Smooth muscle cell (in vitro differentiated cells): ENCODE data around the gene LRRC74A. TPM values are rescaled to one million over a fixed set of nuclear protein-coding genes. Genes with fewer than 3 reads are reported as not detected.
"Not testable (repeated sequence)": the region's sequence is repeated elsewhere in the genome, so short reads cannot be mapped to it uniquely, and the experiment has no call there.

Experiments
- DNase-seq: peaks from one replicate; lab custom pipeline; 2025; ENCODE audit not compliant: unreplicated experiment; lab: John Stamatoyannopoulos, UW
- H2AFZ ChIP-seq: fragments of 200-600 bp; sonication (generic); 2 replicates; pipeline ENCODE4 v1.6.0; 2016; ENCODE audit warnings: antibody characterized with exemption, low read depth, mild to moderate bottlenecking
- H3F3A ChIP-seq: fragments of 200-600 bp; sonication (generic); 2 replicates; pipeline ENCODE4 v1.6.0; 2017; ENCODE audit warnings: antibody characterized with exemption, low read depth
- H3K27ac ChIP-seq: fragments of 200-600 bp; sonication (generic); 2 replicates; pipeline ENCODE4 v1.5.1; 2016; ENCODE audit warnings: low read depth, mild to moderate bottlenecking
- H3K27me3 ChIP-seq: fragments of 200-600 bp; sonication (generic); 2 replicates; pipeline ENCODE4 v1.6.1; 2016; ENCODE audit warnings: low read depth, mild to moderate bottlenecking
- H3K36me3 ChIP-seq: fragments of 200-600 bp; sonication (generic); 2 replicates; pipeline ENCODE4 v1.5.1; 2016; ENCODE audit warnings: low read depth
- H3K4me1 ChIP-seq: fragments of 200-600 bp; sonication (generic); 2 replicates; pipeline ENCODE4 v1.5.1; 2016; ENCODE audit warnings: low read depth
- H3K4me2 ChIP-seq: fragments of 200-600 bp; sonication (generic); 2 replicates; pipeline ENCODE4 v1.6.0; 2016; ENCODE audit warnings: mild to moderate bottlenecking
- H3K4me3 ChIP-seq: fragments of 200-600 bp; sonication (generic); 2 replicates; pipeline ENCODE4 v1.5.1; 2016; ENCODE audit warnings: mild to moderate bottlenecking
- H3K79me2 ChIP-seq: fragments of 200-600 bp; sonication (generic); 2 replicates; pipeline ENCODE4 v1.6.0; 2016; ENCODE audit warnings: low read depth, mild to moderate bottlenecking
- H3K9ac ChIP-seq: fragments of 200-600 bp; sonication (generic); 2 replicates; pipeline ENCODE4 v1.6.0; 2016; ENCODE audit warnings: low read depth
- H3K9me3 ChIP-seq: fragments of 200-600 bp; sonication (generic); replicated peaks from 2 replicates; pipeline ENCODE4 v1.5.1; 2016; ENCODE audit warnings: low read depth
- H4K20me1 ChIP-seq: fragments of 200-600 bp; sonication (generic); 2 replicates; pipeline ENCODE4 v1.6.0; 2016; ENCODE audit warnings: low read depth
- CTCF ChIP-seq: fragments of 200-600 bp; sonication (generic); IDR thresholded peaks from 2 replicates; pipeline ENCODE4 v1.5.1; 2017; ENCODE audit warnings: borderline replicate concordance, mild to moderate bottlenecking, antibody characterized with exemption; ENCODE audit not compliant: insufficient read depth, poor library complexity, severe bottlenecking
- WGBS: methylation state at CpG from one replicate; pipeline ENCODE4 v1.1.7; 2016; ENCODE audit warnings: low lambda C conversion rate; 5-methylcytosine and 5-hydroxymethylcytosine counted together
- polyA plus RNA-seq: library from polyadenylated mRNA; unstranded; fragments of >200 nt; fragmentation: Nextera tagmentation; extraction: Ambion mirVana; gene quantifications from 2 replicates; pipeline ENCODE4 v1.2.1, GENCODE V29; 2016
- total RNA-seq: library from RNA; depleted of rRNA; stranded (reverse); fragments of >200 nt; gene quantifications from 2 replicates; pipeline ENCODE4 v1.2.3, GENCODE V29; 2014

LRRC74A gene
- total and polyA plus RNA-seq, 2 experiments from 2014 or later: not detected

GRCh38 chr14:76909266-76909665 is 83.1 kb downstream of the LRRC74A start:
- Histone ChIP-seq H3K4me2 (no peak overlapping the region), H3K4me3 (no peak overlapping the region), H3K9me3 (no peaks in the 10 kb centered on the region), H4K20me1 (no peaks in the 10 kb centered on the region), H3K79me2 (no peaks in the 10 kb centered on the region), H3K27ac (no peak overlapping the region), H3K27me3 (no peaks in the 10 kb centered on the region), H3K4me1 (no peaks in the 10 kb centered on the region), H3K9ac (no peak overlapping the region), H3K36me3 (no peaks in the 10 kb centered on the region), H2AFZ (no peak overlapping the region), H3F3A (peaks cover 12% of the 10 kb centered on the region)
- TF ChIP-seq CTCF: no peak
- 91% methylated on average over 2 of the region's 2 CpGs for WGBS
- no peak for DNase-seq

- Histone ChIP-seq H3K4me1 (no peaks in the 10 kb centered on the region), H3K4me3 (no peak overlapping the region), H3K27ac (no peak overlapping the region), H3K36me3 (no peaks in the 10 kb centered on the region), H3K9me3 (no peaks in the 10 kb centered on the region), H3K4me2 (no peak overlapping the region), H4K20me1 (no peaks in the 10 kb centered on the region), H2AFZ (no peak overlapping the region), H3F3A (peaks cover 4% of the 10 kb centered on the region), H3K27me3 (no peaks in the 10 kb centered on the region), H3K9ac (no peak overlapping the region), H3K79me2 (no peaks in the 10 kb centered on the region)
- 94% methylated on average over 4 of the region's 4 CpGs for WGBS
- no peak for TF ChIP-seq CTCF
- DNase-seq: no peak
Measured at GRCh38 chr14:76910371-76910890, 84.2 kb downstream of the LRRC74A start.

GRCh38 chr14:76911473-76911872 is 85.3 kb downstream of the LRRC74A start:
- no peaks in the 10 kb centered on the region for H3K79me2 ChIP-seq
- H3K27me3 ChIP-seq: no peaks in the 10 kb centered on the region
- H3F3A ChIP-seq: peaks cover 1% of the 10 kb centered on the region
- H4K20me1 ChIP-seq: no peaks in the 10 kb centered on the region
- no peaks in the 10 kb centered on the region for H3K9me3 ChIP-seq
- H3K4me3 ChIP-seq: no peak overlapping the region
- H3K27ac ChIP-seq: no peak overlapping the region
- no peaks in the 10 kb centered on the region for H3K4me1 ChIP-seq
- no peak overlapping the region for H3K9ac ChIP-seq
- H2AFZ ChIP-seq: no peak overlapping the region
- 93% methylated on average over 1 of the region's 1 CpG for WGBS
- TF ChIP-seq CTCF: no peak
- no peaks in the 10 kb centered on the region for H3K36me3 ChIP-seq
- no peak for DNase-seq
- H3K4me2 ChIP-seq: no peak overlapping the region

GRCh38 chr14:76914533-76915081 is 88.4 kb downstream of the LRRC74A start:
- not testable (repeated sequence) for H3K36me3 ChIP-seq, H3K4me3 ChIP-seq, H3K27me3 ChIP-seq, DNase-seq, H3K9me3 ChIP-seq, H3K4me2 ChIP-seq, H3K9ac ChIP-seq, H2AFZ ChIP-seq, H3K79me2 ChIP-seq, H4K20me1 ChIP-seq
- H3K4me1 ChIP-seq: peaks cover 25% of the 10 kb centered on the region
- H3K27ac ChIP-seq: peak overlapping the region; percentile 68
- H3F3A ChIP-seq: peaks cover 28% of the 10 kb centered on the region
- 78% methylated on average over 8 of the region's 8 CpGs for whole genome bisulfite sequencing
